GM12864 (cell line): Measurements from ENCODE around the gene CBR4.
A peak's percentile ranks its signal among the peaks of the same experiment; 100 is the strongest.

Experiments
- DNase-seq: peaks from one replicate; pipeline ENCODE4 v3.0.0-alpha.2; 2011; ENCODE audit warnings: low read depth
- H3K4me3 ChIP-seq: 2 replicates; pipeline ENCODE4 v1.5.1; 2011; ENCODE audit warnings: mild to moderate bottlenecking, low read depth, low read length, control low read depth
- CTCF ChIP-seq: IDR thresholded peaks from 2 replicates; pipeline ENCODE4 v1.5.1; 2011; ENCODE audit warnings: low read depth, mild to moderate bottlenecking, moderate library complexity, low read length, control low read depth, inconsistent platforms; ENCODE audit errors: missing control alignments

The CBR4 gene

DNA sequence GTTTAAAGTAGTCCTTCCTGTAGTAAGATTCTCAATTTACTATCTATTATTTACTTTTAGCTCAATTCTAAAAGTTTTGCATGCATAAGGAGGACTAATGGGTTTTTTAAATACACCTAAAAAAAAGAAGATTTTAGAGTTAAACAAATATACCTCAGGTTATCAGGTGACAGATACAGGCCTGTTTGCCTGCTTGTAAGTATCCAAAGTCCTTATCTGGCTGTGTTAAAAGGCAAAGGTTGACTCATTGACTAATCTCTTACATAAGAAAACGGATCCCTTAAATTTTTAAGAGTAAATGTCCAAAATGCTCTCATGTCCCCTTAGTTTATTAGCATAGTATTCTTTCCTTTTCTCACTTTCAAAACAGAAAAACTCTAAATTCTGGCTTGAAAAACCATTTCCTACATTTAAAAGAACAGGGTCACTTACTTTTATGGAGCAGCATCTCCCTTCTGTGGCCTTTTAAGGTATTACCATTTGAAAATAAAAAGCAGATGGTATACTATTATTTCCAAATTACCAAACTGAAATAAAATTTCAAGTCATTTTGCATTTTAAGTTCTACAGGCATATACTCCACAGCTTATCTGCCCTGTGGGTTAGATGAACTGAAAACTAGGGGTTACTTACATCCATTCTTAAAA is 4.5 kb downstream of the CBR4 start:
- peak; percentile 29 for TF ChIP-seq CTCF
- no peak overlapping the region for H3K4me3 ChIP-seq
- no peak for DNase-seq

- DNase-seq, result no peak
- no peak for TF ChIP-seq CTCF
- no peak overlapping the region for H3K4me3 ChIP-seq
Measured at GRCh38 chr4:169000315-169000714, 9.7 kb downstream of the CBR4 start.

DNA sequence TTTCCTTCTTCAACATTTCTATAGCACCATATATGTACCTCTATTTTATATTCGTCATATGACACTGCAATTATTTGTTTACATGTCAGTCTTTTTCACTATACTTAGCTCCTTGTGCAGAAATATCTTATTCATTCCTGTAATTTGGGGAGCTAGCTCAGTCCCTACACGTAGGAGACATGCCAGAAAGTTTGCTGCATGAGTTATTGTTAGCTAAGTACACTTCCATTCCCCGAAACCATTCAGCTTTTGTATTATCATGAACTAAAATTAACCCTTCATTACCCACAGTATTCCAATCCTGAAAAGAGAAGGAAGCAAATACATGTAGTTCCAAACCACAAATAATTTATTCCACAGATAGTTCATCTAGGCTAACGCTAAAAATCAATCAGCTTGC is 10.2 kb downstream of the CBR4 start:
- TF ChIP-seq CTCF, result no peak
- no peak for DNase-seq
- H3K4me3 ChIP-seq, result no peak overlapping the region

- TF ChIP-seq CTCF, result no peak
- DNase-seq, result no peak
- no peak overlapping the region for H3K4me3 ChIP-seq
Measured at GRCh38 chr4:168998596-168998995, 11.5 kb downstream of the CBR4 start.

DNA sequence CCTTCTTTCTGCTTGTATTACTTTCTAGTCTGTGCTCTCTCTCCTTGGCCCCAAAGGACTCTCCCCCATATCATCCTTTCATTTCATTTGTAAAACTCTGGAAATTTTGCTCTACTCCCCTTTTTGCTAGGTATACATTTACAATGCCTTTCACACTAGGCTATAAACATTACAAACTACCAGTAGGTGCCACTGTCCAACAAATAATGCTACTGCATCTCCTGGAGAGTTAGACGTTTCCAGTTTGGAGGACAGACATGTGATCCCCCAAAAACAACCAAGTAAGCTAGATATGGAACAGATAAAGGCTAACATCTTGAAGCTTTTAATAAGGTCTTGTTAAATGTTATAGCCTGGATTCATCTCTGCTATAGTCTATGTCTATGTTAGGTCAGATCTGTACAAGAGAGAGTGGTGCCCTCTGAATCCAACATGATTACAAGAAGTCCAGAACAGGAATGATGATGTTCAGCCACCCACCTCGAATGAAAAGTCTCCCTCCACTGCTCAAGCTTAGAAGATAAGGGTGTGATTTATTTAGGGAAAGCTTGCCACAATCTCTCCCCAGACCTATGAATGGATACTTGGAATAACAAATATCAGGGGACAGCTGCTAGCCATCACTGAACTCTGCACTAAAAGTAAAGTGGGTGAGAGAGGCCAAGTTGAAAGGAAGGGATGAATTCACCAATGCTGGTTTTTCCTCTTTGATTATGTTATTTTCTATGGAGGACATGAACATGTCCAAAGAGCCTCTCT is 14.3 kb downstream of the CBR4 start:
- no peak for TF ChIP-seq CTCF
- DNase-seq, result no peak
- no peak overlapping the region for H3K4me3 ChIP-seq

GRCh38 chr4:168994958-168995357 is 15.1 kb downstream of the CBR4 start:
- no peak for DNase-seq
- H3K4me3 ChIP-seq, result no peak overlapping the region
- TF ChIP-seq CTCF, result no peak
